OCI-M1 (cell line): ENCODE results near the gene RAVER1.
A peak's percentile ranks its signal among the peaks of the same experiment; 100 is the strongest.

ENCODE experiments used
- DNase-seq: peaks from one replicate; lab custom pipeline; 2025; lab: John Stamatoyannopoulos, UW

Gene RAVER1

GRCh38 chr19:10270616-10271394, 62.5 kb downstream of the RAVER1 start, which contains the start of gene ICAM1:
TSS of gene ICAM1 (plus strand) at chr19:10271120. CDS start at chr19:10271160, 40 bp downstream.
- DNase-seq: peak; percentile 97

DNA sequence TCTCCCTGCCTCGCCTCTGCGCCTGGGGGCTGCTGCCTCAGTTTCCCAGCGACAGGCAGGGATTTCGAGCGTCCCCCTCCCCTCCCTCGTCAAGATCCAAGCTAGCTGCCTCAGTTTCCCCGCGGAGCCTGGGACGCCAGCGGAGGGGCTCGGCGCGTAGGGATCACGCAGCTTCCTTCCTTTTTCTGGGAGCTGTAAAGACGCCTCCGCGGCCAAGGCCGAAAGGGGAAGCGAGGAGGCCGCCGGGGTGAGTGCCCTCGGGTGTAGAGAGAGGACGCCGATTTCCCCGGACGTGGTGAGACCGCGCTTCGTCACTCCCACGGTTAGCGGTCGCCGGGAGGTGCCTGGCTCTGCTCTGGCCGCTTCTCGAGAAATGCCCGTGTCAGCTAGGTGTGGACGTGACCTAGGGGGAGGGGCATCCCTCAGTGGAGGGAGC, 63.1 kb downstream of the RAVER1 start:
- DNase-seq: peak; percentile 95

DNA sequence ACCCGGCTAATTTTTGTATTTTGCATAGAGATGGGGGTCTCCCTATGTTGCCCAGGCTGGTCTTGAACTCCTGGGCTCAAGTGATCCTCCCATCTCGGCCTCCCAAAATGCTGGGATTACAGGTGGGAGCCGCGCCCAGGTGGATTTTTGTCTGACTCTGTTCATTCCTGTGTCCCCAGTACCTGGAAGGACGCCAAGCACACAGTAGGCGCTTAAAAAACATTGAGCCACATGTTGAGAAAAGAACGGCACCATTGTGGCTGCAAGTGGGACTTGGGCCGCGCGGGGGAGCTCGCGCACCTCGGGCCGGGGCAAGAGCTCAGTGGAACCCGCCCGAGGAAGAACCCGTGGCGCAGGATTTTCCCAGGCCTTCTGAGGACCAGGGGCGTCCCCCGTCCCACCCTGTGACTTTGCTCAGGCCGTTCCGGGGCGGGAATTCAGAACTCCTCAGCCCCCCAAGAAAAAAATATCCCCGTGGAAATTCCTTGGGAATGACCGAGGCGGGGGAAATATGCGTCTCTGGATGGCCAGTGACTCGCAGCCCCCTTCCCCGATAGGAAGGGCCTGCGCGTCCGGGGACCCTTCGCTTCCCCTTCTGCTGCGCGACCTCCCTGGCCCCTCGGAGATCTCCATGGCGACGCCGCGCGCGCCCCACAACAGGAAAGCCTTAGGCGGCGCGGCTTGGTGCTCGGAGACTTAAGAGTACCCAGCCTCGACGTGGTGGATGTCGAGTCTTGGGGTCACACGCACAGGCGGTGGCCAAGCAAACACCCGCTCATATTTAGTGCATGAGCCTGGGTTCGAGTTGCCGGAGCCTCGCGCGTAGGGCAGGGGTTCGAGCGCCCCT, 63.8 kb downstream of the RAVER1 start:
- peak; percentile 98 for DNase-seq

- no peak for DNase-seq
Observed at GRCh38 chr19:10268071-10268470, 65.3 kb downstream of the RAVER1 start.

- DNase-seq: peak; percentile 84
Observed at GRCh38 chr19:10266706-10267105, 66.6 kb downstream of the RAVER1 start.
